AG04450 (cell line): ENCODE results near the gene SPATA46. TPM values are rescaled to one million over a fixed set of nuclear protein-coding genes. Genes with fewer than 3 reads are reported as not detected.

Source experiments
- CTCF ChIA-PET: fragments of 300-600, 350-600 bp; formaldehyde crosslinking; extraction: SDS; loops from one replicate; lab custom pipeline; 2022; ENCODE audit warnings: antibody characterized with exemption, inconsistent platforms; lab: Charles Lee
- POLR2A ChIA-PET: fragments of 350-600 bp; formaldehyde crosslinking; extraction: SDS; loops from one replicate; lab custom pipeline; 2021; ENCODE audit warnings: antibody characterized with exemption, inconsistent platforms; lab: Yijun Ruan, JAX
- DNase-seq: peaks from one replicate; pipeline ENCODE4 v3.0.0-alpha.2; 2011; ENCODE audit warnings: low read depth, low spot score
- H3K27ac ChIP-seq: one replicate; pipeline ENCODE4 v1.5.1; 2012; ENCODE audit warnings: low read depth, low read length, control low read depth
- H3K27me3 ChIP-seq: one replicate; pipeline ENCODE4 v1.6.0; 2012; ENCODE audit warnings: low read length; ENCODE audit not compliant: control insufficient read depth, insufficient read depth
- H3K4me3 ChIP-seq: 2 replicates; pipeline ENCODE4 v1.5.1; 2011; ENCODE audit warnings: mild to moderate bottlenecking, low read depth, low read length, control low read depth
- H3K9me3 ChIP-seq: 2 replicates; pipeline ENCODE4 v1.5.1; 2012; ENCODE audit warnings: low read length; ENCODE audit not compliant: control insufficient read depth, insufficient read depth
- polyA plus RNA-seq: library from polyadenylated mRNA; depleted of rRNA; stranded (reverse); fragments of >200 nt; gene quantifications from 2 replicates; pipeline ENCODE4 v1.2.3, GENCODE V29; 2011
- TF ChIP-seq, protein P1 (sequence below): IDR thresholded peaks from 2 replicates; pipeline ENCODE4 v1.5.1; 2011; ENCODE audit warnings: low read depth, low read length, control low read depth, inconsistent platforms

SPATA46 gene
- polyA plus RNA-seq, 1 experiment = not detected

DNA sequence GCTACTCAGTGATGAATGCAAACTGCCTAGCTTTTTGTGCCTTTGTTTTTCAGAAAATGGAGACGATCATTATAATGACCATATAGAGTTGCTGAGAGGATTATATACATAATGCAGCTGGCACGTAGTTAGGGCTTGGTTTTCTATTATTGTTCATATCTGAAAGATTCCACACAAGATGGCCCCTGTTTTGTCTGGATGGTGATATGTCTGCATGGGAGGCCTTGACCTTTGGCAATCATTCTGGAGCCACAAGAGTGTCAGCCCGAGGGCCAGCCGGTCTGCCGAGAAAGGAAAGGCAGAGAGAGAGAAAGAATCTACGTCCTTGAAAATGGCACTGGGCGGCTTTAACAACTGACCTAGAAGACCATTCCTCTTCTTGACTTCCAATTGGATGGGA lies 41.0 kb upstream of the SPATA46 start:
- no peaks in the 10 kb centered on the region for H3K9me3 ChIP-seq
- H3K27me3 ChIP-seq = no peaks in the 10 kb centered on the region
- DNase-seq = no peak
- TF ChIP-seq, protein P1, sequence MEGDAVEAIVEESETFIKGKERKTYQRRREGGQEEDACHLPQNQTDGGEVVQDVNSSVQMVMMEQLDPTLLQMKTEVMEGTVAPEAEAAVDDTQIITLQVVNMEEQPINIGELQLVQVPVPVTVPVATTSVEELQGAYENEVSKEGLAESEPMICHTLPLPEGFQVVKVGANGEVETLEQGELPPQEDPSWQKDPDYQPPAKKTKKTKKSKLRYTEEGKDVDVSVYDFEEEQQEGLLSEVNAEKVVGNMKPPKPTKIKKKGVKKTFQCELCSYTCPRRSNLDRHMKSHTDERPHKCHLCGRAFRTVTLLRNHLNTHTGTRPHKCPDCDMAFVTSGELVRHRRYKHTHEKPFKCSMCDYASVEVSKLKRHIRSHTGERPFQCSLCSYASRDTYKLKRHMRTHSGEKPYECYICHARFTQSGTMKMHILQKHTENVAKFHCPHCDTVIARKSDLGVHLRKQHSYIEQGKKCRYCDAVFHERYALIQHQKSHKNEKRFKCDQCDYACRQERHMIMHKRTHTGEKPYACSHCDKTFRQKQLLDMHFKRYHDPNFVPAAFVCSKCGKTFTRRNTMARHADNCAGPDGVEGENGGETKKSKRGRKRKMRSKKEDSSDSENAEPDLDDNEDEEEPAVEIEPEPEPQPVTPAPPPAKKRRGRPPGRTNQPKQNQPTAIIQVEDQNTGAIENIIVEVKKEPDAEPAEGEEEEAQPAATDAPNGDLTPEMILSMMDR = no peak
- POLR2A ChIA-PET = no interaction called here
- CTCF ChIA-PET = interaction anchor here (1.5 kb wide), 1 partner anchor 26 kb away, joined by 5 read pairs; no protein-coding TSS in a partner anchor
- H3K4me3 ChIP-seq = no peak overlapping the region
- H3K27ac ChIP-seq = no peak overlapping the region

- ChIA-PET CTCF (interaction anchor here (1.5 kb wide), 1 partner anchor 25 kb away, joined by 5 read pairs; no protein-coding TSS in a partner anchor), POLR2A (no interaction called here)
- Histone ChIP-seq H3K27me3 (no peaks in the 10 kb centered on the region), H3K4me3 (no peak overlapping the region), H3K9me3 (no peaks in the 10 kb centered on the region), H3K27ac (no peak overlapping the region)
- TF ChIP-seq, protein P1 = no peak
- no peak for DNase-seq
These were observed 40.3 kb upstream of the SPATA46 start for GRCh38 chr1:162416909-162417308.

DNA sequence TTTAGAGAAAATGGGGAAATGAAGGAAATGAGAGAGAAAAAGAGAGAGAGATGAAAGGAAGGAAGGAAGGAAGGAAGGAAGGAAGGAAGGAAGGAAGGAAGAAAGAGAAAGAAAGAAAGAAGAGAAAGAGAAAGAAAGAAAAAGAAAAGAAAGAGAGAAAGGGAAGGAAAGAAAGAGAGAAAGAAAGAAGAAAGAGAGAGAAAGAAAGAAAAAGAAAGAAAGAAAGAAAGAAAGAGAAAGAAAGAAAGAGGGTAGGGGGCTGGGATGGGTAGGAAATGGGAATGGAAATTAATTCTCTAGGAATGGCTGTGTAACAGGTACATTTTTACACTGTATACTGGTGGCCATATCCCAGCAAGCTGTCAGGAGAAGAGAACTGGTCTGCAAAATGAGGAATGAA lies 39.6 kb upstream of the SPATA46 start:
- TF ChIP-seq, protein P1 = no peak
- ChIA-PET CTCF (no interaction called here), POLR2A (no interaction called here)
- no peaks in the 10 kb centered on the region for H3K27me3 ChIP-seq
- no peak overlapping the region for H3K4me3 ChIP-seq
- no peaks in the 10 kb centered on the region for H3K9me3 ChIP-seq
- H3K27ac ChIP-seq = no peak overlapping the region
- no peak for DNase-seq

- no peak for DNase-seq
- H3K27ac ChIP-seq = no peak within 1 kb of the TSS
- POLR2A ChIA-PET = no interaction called here
- no peaks in the 10 kb centered on the region for H3K27me3 ChIP-seq
- no peaks in the 10 kb centered on the region for H3K9me3 ChIP-seq
- CTCF ChIA-PET = no interaction called here
- H3K4me3 ChIP-seq = no peak within 1 kb of the TSS
- TF ChIP-seq, protein P1 = no peak
These were observed 35.3 kb upstream of the SPATA46 start, which contains the start of gene SH2D1B for GRCh38 chr1:162412002-162412401. SH2D1B (minus strand) TSS chr1:162412136; CDS start chr1:162412016, 120 bp downstream.

- CTCF ChIA-PET = interaction anchor here (3.0 kb wide), 1 partner anchor 16 kb away, joined by 8 read pairs; no protein-coding TSS in a partner anchor
- no peak for DNase-seq
These were observed 30.9 kb upstream of the SPATA46 start for GRCh38 chr1:162407539-162407938.

More at GRCh38 chr1:162407539-162407938, 30.9 kb upstream of the SPATA46 start:
- H3K9me3 ChIP-seq = no peaks in the 10 kb centered on the region
- TF ChIP-seq, protein P1 = no peak
- H3K27me3 ChIP-seq = no peaks in the 10 kb centered on the region
- H3K27ac ChIP-seq = no peak overlapping the region
- POLR2A ChIA-PET = no interaction called here
- no peak overlapping the region for H3K4me3 ChIP-seq
